Loucy (cell line): ENCODE measurements around the gene SPPL3.

Source experiments
- H2AFZ ChIP-seq: fragments of 200-600 bp; sonication (generic); 2 replicates; pipeline ENCODE4 v1.6.0; 2016; ENCODE audit warnings: antibody characterized with exemption, mild to moderate bottlenecking, low read length, moderate library complexity
- H3F3A ChIP-seq: fragments of 200-600 bp; 2 replicates; pipeline ENCODE4 v1.6.0; 2016; ENCODE audit warnings: antibody characterized with exemption, low read depth, mild to moderate bottlenecking
- H3K27me3 ChIP-seq: fragments of 200-600 bp; sonication (generic); 2 replicates; pipeline ENCODE4 v1.6.1; 2014; ENCODE audit warnings: low read length, mild to moderate bottlenecking; ENCODE audit not compliant: insufficient read depth, poor library complexity, severe bottlenecking
- H3K36me3 ChIP-seq: fragments of 200-600 bp; sonication (generic); 2 replicates; pipeline ENCODE4 v1.6.1; 2016; ENCODE audit warnings: low read length; ENCODE audit not compliant: insufficient read depth
- H3K4me1 ChIP-seq: fragments of 200-600 bp; sonication (generic); 2 replicates; pipeline ENCODE4 v1.5.1; 2014; ENCODE audit warnings: low read length, mild to moderate bottlenecking; ENCODE audit not compliant: insufficient read depth, poor library complexity, severe bottlenecking
- H3K4me2 ChIP-seq: fragments of 200-600 bp; sonication (generic); 2 replicates; pipeline ENCODE4 v1.6.0; 2014; ENCODE audit warnings: antibody characterized with exemption, low read length, low read depth, mild to moderate bottlenecking; ENCODE audit not compliant: poor library complexity, severe bottlenecking
- H3K4me3 ChIP-seq: fragments of 200-600 bp; sonication (generic); 2 replicates; pipeline ENCODE4 v1.5.1; 2014; ENCODE audit warnings: low read length, mild to moderate bottlenecking, mixed read lengths; ENCODE audit not compliant: poor library complexity, severe bottlenecking
- H3K79me2 ChIP-seq: fragments of 200-600 bp; sonication (generic); 2 replicates; pipeline ENCODE4 v1.6.1; 2014; ENCODE audit warnings: low read length; ENCODE audit not compliant: insufficient read depth
- H3K9ac ChIP-seq: fragments of 200-600 bp; sonication (generic); 2 replicates; pipeline ENCODE4 v1.6.0; 2014; ENCODE audit warnings: mild to moderate bottlenecking, low read depth, low read length, moderate library complexity; ENCODE audit not compliant: poor library complexity, severe bottlenecking
- H3K9me2 ChIP-seq: fragments of 200-600 bp; sonication (generic); replicated peaks from 2 replicates; pipeline ENCODE4 v1.6.1; 2016; ENCODE audit warnings: low read depth, low read length, mixed read lengths
- H3K9me3 ChIP-seq: fragments of 200-600 bp; sonication (generic); 2 replicates; pipeline ENCODE4 v1.6.1; 2014; ENCODE audit warnings: mild to moderate bottlenecking, antibody characterized with exemption, low read length, low read depth; ENCODE audit not compliant: insufficient read depth
- H4K20me1 ChIP-seq: fragments of 200-600 bp; sonication (generic); 2 replicates; pipeline ENCODE4 v1.6.0; 2014; ENCODE audit warnings: antibody characterized with exemption, low read length, mild to moderate bottlenecking; ENCODE audit not compliant: insufficient read depth, poor library complexity, severe bottlenecking
- EZH2phosphoT487 ChIP-seq: fragments of 200-600 bp; IDR thresholded peaks from 2 replicates; pipeline ENCODE4 v1.6.1; 2018; ENCODE audit warnings: antibody characterized with exemption, mild to moderate bottlenecking, moderate library complexity, borderline replicate concordance
- TF ChIP-seq, protein P1 (sequence below): fragments of 200-600 bp; sonication (generic); conservative IDR thresholded peaks from 2 replicates; pipeline ENCODE4 v1.5.1; 2014; ENCODE audit warnings: mild to moderate bottlenecking, antibody characterized with exemption, low read length

Gene SPPL3

GRCh38 chr12:120817559-120818330 lies 86.4 kb downstream of the SPPL3 start:
- Histone ChIP-seq H3K4me3 (no peak overlapping the region), H3K9me3 (no peaks in the 10 kb centered on the region), H3K4me2 (no peak overlapping the region), H3K27me3 (no peaks in the 10 kb centered on the region), H3K36me3 (peaks cover 2% of the 10 kb centered on the region; the same call in 1 of the 2 replicates), H3F3A (peaks cover 4% of the 10 kb centered on the region), H4K20me1 (peaks cover 28% of the 10 kb centered on the region), H3K9me2 (no peaks in the 10 kb centered on the region), H2AFZ (no peak overlapping the region), H3K4me1 (peaks cover 18% of the 10 kb centered on the region), H3K9ac (no peak overlapping the region), H3K79me2 (peaks cover 85% of the 10 kb centered on the region)
- TF ChIP-seq, protein P1, sequence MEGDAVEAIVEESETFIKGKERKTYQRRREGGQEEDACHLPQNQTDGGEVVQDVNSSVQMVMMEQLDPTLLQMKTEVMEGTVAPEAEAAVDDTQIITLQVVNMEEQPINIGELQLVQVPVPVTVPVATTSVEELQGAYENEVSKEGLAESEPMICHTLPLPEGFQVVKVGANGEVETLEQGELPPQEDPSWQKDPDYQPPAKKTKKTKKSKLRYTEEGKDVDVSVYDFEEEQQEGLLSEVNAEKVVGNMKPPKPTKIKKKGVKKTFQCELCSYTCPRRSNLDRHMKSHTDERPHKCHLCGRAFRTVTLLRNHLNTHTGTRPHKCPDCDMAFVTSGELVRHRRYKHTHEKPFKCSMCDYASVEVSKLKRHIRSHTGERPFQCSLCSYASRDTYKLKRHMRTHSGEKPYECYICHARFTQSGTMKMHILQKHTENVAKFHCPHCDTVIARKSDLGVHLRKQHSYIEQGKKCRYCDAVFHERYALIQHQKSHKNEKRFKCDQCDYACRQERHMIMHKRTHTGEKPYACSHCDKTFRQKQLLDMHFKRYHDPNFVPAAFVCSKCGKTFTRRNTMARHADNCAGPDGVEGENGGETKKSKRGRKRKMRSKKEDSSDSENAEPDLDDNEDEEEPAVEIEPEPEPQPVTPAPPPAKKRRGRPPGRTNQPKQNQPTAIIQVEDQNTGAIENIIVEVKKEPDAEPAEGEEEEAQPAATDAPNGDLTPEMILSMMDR, result no peak
- TF ChIP-seq EZH2phosphoT487, result no peak

GRCh38 chr12:120816363-120816762 lies 87.8 kb downstream of the SPPL3 start:
- Histone ChIP-seq H3K9me3 (no peaks in the 10 kb centered on the region), H3K9ac (no peak overlapping the region), H4K20me1 (peaks cover 25% of the 10 kb centered on the region), H3K4me1 (peaks cover 18% of the 10 kb centered on the region), H3K36me3 (peaks cover 7% of the 10 kb centered on the region; the same call in 1 of the 2 replicates), H2AFZ (no peak overlapping the region), H3K4me3 (no peak overlapping the region), H3F3A (peaks cover 4% of the 10 kb centered on the region), H3K27me3 (no peaks in the 10 kb centered on the region), H3K9me2 (no peaks in the 10 kb centered on the region), H3K4me2 (no peak overlapping the region), H3K79me2 (peaks cover 85% of the 10 kb centered on the region)
- TF ChIP-seq EZH2phosphoT487, result no peak
- TF ChIP-seq, protein P1, result no peak

GRCh38 chr12:120814903-120815429 lies 89.2 kb downstream of the SPPL3 start:
- Histone ChIP-seq H3K36me3 (peaks cover 15% of the 10 kb centered on the region; the same call in 1 of the 2 replicates), H3K79me2 (peaks cover 85% of the 10 kb centered on the region), H4K20me1 (peaks cover 22% of the 10 kb centered on the region), H3K4me3 (no peak overlapping the region), H3K27me3 (no peaks in the 10 kb centered on the region), H2AFZ (no peak overlapping the region), H3F3A (peaks cover 4% of the 10 kb centered on the region), H3K9me3 (no peaks in the 10 kb centered on the region), H3K9me2 (no peaks in the 10 kb centered on the region), H3K4me2 (no peak overlapping the region), H3K9ac (no peak overlapping the region), H3K4me1 (peaks cover 18% of the 10 kb centered on the region)
- no peak for TF ChIP-seq EZH2phosphoT487
- TF ChIP-seq, protein P1, result no peak
